BE2C (cell line): ENCODE data around the gene ST8SIA6.

Experiments used
- DNase-seq: peaks from one replicate; pipeline ENCODE4 v3.0.0-alpha.2; 2020
- H3K27me3 ChIP-seq: fragments of 250-450 bp; sonication (Bioruptor Pico); 2 replicates; pipeline ENCODE4 v1.5.1; 2020; ENCODE audit warnings: mild to moderate bottlenecking
- H3K36me3 ChIP-seq: fragments of 250-450 bp; sonication (Bioruptor Pico); 2 replicates; pipeline ENCODE4 v1.5.1; 2020; ENCODE audit warnings: mild to moderate bottlenecking
- H3K4me1 ChIP-seq: fragments of 250-450 bp; sonication (Bioruptor Pico); 2 replicates; pipeline ENCODE4 v1.5.1; 2020
- H3K4me3 ChIP-seq: 2 replicates; pipeline ENCODE4 v1.5.1; 2011; ENCODE audit warnings: low read depth, low read length
- H3K9me3 ChIP-seq: fragments of 250-450 bp; sonication (Bioruptor Pico); 2 replicates; pipeline ENCODE4 v1.5.1; 2020
- TF ChIP-seq, protein P1 (sequence below): IDR thresholded peaks from 2 replicates; pipeline ENCODE4 v1.5.1; 2012; ENCODE audit warnings: mild to moderate bottlenecking, low read depth, low read length

ST8SIA6 gene

DNA sequence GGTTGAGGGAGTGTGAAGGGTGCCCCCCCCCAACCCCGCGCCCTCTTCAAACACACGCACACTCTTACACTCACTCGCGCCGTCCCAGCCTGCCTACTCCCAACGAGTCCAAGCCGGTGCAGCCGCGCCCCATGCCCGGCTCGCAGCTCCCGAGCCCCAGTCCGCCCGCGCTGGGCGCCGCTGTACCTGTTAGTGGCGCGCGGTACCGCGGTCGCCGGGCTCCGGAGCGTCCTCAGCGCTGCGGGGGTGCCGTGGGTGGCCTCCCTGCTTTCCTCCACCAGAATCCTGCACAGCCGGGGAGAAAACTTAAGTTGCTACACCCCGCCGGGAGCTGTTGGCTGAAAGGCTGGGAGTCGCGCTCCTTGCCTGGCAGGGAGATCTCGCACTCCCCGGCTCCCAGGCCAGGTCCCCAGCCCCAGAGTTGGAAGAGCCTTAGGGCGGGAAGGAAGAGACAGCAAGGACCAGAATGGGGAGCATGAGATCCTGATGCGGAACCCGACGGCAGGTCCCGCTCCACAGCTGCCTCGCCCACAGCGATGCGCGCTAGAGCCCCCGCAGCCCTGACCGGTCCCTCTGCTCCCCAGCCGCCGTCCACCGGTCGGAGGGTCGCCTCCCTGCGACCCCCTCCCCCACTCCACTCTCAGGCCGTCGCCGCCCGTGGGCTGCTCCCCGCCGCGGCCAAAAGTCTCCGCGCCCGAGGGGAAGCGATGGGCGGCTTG, 863 bp downstream of the ST8SIA6 start:
- TF ChIP-seq, protein P1, sequence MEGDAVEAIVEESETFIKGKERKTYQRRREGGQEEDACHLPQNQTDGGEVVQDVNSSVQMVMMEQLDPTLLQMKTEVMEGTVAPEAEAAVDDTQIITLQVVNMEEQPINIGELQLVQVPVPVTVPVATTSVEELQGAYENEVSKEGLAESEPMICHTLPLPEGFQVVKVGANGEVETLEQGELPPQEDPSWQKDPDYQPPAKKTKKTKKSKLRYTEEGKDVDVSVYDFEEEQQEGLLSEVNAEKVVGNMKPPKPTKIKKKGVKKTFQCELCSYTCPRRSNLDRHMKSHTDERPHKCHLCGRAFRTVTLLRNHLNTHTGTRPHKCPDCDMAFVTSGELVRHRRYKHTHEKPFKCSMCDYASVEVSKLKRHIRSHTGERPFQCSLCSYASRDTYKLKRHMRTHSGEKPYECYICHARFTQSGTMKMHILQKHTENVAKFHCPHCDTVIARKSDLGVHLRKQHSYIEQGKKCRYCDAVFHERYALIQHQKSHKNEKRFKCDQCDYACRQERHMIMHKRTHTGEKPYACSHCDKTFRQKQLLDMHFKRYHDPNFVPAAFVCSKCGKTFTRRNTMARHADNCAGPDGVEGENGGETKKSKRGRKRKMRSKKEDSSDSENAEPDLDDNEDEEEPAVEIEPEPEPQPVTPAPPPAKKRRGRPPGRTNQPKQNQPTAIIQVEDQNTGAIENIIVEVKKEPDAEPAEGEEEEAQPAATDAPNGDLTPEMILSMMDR = no peak
- DNase-seq = no peak
- Histone ChIP-seq H3K27me3 (peaks cover 57% of the 10 kb centered on the region), H3K4me1 (no peaks in the 10 kb centered on the region), H3K4me3 (no peak overlapping the region), H3K9me3 (no peaks in the 10 kb centered on the region), H3K36me3 (no peaks in the 10 kb centered on the region)

DNA sequence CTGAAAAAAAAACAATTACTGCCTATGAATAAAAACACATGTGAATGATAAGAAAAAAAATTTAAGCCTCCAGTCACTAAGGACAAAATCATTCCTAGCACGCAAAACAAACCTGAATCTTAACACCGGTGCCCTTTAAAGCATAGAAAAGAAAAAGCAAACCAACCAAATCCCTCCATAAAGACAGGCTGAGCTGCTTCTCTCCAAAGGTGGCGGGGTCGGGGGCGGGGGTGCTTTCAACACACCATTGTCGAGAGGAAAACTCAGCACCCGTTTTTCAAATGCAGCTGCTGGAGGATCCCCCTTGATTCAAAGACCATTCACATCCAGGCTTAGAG, 1.4 kb downstream of the ST8SIA6 start:
- no peak for DNase-seq
- H3K4me1 ChIP-seq = no peaks in the 10 kb centered on the region
- no peaks in the 10 kb centered on the region for H3K36me3 ChIP-seq
- H3K27me3 ChIP-seq = peaks cover 57% of the 10 kb centered on the region
- TF ChIP-seq, protein P1 = no peak
- H3K9me3 ChIP-seq = no peaks in the 10 kb centered on the region
- no peak overlapping the region for H3K4me3 ChIP-seq

DNA sequence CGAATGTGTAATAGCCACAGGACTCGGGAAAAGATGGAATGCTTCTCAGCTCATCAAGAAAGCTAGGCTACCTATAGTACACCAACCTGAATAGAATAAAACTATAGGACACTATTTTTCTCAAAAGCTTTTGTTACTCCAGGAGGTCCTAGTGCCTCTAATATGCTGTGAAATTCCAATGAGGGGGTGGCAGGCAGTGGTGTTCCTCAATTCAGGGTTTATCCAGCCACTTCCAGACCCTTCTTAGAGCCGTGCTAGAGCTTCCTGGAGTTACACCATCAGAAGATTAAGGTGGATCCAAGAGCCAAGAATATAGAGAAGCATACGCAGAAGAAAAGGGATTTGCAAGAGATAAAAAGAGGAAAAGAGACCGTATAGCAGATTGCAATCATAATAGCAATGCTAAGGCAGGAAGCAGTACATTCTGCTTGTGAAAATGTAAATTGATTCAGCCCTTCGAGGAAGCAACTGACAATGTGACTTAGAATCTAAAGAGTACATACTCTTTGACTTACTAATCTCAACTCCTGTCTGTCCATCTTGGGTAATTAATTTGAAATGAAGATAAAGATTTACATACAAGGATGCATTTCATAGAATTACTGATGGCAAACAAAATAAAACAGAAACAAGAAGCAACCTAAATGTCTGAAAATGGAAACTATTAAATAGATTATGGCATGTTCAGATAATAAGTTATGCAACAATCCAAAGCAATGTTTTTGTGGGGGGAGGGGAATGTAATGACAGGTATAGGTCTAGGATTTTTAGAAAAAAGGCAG, 2.1 kb downstream of the ST8SIA6 start:
- Histone ChIP-seq H3K36me3 (no peaks in the 10 kb centered on the region), H3K9me3 (no peaks in the 10 kb centered on the region), H3K4me3 (no peak overlapping the region), H3K27me3 (peaks cover 57% of the 10 kb centered on the region), H3K4me1 (no peaks in the 10 kb centered on the region)
- no peak for DNase-seq
- TF ChIP-seq, protein P1 = no peak

DNA sequence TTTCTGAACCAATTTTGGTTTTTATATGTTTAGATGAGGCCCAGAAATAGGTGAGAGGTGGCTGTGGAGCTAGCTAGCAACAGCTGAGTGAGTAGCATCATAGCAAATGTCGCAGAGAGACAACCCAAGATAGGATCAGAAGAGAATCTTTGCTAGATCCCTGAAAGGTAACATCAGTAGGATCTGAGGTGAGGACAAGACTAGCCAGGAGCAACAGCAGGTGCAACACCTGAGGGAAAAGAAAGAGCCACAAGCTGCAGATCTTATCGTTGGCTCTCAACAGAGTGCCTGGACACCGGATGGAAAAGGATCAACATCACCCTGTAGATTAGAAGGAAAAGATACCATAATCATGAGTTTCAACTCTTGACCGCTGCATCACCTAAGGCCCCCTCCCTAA, 4.4 kb downstream of the ST8SIA6 start:
- DNase-seq = no peak
- no peaks in the 10 kb centered on the region for H3K9me3 ChIP-seq
- no peaks in the 10 kb centered on the region for H3K4me1 ChIP-seq
- no peaks in the 10 kb centered on the region for H3K36me3 ChIP-seq
- TF ChIP-seq, protein P1 = no peak
- peaks cover 49% of the 10 kb centered on the region for H3K27me3 ChIP-seq
- H3K4me3 ChIP-seq = no peak overlapping the region

DNA sequence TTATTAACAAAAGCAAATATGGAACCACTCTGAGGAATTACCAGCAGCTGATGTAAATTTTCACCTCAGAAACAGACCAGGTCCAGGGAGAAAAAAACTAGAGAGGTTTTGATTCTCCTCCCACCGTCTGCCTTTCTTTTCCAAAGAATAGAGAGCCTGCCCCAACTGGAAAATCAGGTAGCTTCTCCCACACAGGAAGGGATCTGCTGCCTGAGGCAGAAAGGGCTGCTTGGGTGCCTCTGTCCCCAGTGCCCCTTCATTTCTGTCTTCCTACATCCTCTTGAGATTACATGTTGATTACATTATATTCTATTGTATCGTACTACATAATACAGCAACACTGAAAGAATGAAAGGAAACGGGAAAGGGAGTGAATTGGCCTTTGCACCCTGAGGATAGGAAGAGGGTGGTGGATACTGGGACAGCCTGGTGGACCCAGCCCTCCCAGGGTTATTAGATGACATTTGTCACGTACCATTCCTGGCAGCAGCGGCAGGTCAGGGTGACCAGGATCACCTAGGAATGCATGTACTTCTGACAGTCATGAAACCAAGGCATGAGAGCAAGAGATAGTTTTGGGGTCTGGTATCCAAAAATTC, 8.9 kb downstream of the ST8SIA6 start:
- Histone ChIP-seq H3K27me3 (peaks cover 23% of the 10 kb centered on the region), H3K4me3 (no peak overlapping the region), H3K36me3 (no peaks in the 10 kb centered on the region), H3K4me1 (no peaks in the 10 kb centered on the region), H3K9me3 (no peaks in the 10 kb centered on the region)
- TF ChIP-seq, protein P1 = no peak
- no peak for DNase-seq

DNA sequence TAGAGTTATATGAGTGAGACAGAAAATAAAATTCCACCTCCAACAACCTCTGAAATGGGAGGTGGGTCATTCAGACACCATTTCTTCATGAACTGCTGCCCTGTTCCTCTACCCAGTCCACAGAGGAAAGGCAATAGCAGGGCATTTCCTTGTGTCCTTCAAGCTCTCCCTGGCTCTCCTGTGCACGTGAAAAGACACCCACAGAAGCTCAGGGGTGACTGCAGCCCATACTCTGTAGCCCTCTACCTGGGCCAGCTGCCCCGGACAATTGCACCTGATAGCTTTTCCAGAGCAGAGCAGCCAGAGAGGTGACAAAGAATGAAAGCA, 10.0 kb downstream of the ST8SIA6 start:
- no peaks in the 10 kb centered on the region for H3K4me1 ChIP-seq
- TF ChIP-seq, protein P1 = no peak
- DNase-seq = no peak
- no peaks in the 10 kb centered on the region for H3K36me3 ChIP-seq
- H3K9me3 ChIP-seq = no peaks in the 10 kb centered on the region
- H3K4me3 ChIP-seq = no peak overlapping the region
- H3K27me3 ChIP-seq = peaks cover 23% of the 10 kb centered on the region
